ENCODE results near the gene COBL.
"Not testable (repeated sequence)": the region's sequence is repeated elsewhere in the genome, so short reads cannot be mapped to it uniquely, and the experiment has no call there.

COBL gene

DNA sequence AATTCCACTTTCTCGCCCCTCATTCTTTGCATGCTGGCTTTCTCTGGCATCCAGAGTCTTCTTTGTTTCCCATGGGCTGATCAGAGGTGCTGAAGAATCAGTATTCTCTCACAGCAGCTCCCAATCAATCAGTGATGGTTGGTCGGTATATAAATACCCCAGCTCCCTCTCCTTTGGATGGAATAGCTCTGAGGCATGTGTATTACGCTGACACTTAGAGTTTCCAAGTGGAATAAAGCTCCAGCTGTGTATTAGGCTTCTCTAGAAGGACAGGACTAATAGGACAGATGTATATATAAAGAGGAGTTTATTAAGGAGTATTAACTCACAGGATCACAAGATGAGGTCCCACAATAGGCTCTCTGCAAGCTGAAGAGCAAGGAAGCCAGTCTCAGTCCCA, 315.7 kb downstream of the COBL start:
- DNase-seq (ENCODE audit: low read depth in 3 of 3), result no peak

DNA sequence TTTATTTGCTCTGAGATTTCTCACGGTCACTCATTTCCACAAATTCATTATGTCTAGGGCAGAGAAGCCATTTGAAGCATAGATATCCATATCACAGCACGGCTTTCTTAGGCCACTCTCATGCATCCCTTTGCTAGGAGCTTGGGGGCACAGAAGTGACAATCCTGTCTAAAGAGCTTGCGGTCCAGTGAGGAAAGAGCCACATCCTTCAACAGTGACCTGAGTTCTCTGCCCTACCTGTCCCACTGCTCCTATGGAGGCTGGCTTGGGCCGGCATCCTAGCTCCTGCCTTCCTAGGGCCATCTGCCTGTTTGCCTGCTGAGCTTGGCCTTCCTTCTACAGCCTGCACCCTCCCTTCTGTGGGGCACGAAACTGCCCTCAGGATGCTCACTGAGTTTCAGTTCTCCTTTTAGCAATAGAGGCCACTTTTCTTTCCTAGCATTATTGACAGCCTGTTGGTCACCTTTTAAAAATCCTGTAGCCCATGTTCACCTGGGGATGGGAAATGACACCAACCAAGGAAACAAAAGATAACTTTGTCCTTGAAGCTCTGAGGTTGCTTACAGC, 321.8 kb downstream of the COBL start:
- no peak for DNase-seq (ENCODE audit: low read depth in 3 of 3)

DNA sequence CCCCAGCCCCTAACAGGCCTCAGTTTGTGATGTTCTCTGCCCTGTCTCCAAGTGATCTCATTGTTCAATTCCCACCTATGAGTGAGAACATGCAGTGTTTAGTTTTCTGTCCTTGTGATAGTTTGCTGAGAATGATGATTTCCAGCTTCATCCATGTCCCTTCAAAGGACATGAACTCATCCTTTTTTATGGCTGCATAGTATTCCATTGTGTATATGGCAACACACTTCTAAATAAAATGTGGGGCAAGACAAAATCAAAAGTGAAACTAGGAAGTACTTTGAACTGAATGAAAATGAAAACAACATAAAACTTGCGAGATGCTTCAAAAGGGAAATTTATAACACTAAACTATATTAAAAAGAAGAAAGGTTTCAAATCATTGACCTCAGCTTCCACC, 326.4 kb downstream of the COBL start:
- not testable (repeated sequence) for DNase-seq (ENCODE audit: low read depth in 3 of 3)

DNA sequence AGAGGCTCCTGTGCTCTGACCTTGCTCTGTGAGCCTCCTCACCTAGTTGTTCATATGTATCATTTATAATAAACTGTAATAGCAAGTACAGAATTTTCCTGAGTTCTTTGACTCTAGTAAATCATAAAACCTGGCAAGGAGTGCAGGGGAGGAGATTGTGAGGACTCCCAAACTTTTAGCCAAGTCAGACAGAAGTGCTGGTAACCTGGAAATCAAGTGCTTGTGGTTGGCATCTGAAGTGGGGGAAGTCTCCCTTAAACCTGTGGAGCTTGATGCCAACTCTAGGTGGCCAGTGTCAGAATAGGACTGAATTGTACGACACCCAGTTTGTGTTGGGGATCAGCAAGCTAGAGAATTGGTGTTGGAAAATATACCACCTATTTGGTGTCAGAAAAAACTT, 327.6 kb downstream of the COBL start:
- no peak for DNase-seq (ENCODE audit: low read depth in 3 of 3)

DNA sequence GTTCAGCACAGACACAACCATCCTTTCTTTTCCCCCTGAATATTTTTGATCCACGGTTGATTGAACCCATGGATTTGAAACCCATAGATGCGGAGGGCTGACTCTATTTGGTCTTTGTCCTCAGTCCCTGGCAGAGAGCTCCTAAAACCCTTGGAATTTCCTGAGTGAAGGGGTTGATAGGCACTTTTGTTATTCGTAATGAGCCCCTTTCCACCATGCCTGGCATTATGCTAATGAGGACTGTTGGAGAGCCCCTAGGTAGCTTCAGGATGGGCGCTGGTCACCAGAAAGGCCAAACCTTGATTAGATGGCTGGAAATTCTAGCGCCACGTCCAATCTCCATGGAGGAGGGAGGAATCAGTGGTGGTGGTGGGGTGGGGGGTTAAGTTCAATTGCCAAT, 328.1 kb downstream of the COBL start:
- DNase-seq (ENCODE audit: low read depth in 3 of 3), result no peak

DNA sequence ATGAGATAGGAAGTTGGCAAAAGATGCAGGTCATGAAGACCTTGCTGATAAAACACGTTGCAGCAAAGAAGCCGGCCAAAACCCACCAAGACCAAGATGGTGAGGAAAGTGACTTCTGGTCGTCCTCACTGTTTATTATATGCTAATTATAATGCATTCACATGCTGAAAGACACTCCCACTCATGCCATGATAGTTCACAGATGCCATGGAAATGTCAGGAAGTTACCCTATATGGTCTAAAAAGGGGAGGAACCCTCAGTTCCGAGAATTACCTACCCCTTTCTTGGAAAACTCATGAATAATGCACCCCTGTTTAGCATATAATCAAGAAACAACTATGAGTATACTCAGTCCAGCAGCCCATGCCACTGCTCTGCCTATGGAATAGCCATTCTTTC, 331.5 kb downstream of the COBL start:
- DNase-seq (ENCODE audit: low read depth in 3 of 3), result no peak

DNA sequence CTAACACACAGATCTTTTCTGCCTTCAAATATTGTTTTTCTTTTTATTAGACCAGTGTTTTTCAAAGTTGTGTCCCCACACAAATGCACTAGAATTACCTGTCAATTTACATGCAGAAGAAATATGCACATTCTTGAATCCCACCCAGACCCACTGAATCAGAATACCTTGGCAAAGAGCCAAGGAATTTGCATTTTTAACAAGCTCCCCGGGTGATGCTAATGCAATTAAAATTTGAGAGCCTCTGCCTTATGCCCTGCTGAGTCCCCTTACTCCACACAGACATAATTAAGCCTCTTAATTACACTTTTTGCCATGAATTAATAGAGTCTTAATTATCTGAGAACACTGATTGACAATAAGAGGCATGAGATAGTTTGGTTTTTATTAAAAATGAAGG, 332.8 kb downstream of the COBL start:
- no peak for DNase-seq (ENCODE audit: low read depth in 3 of 3)

DNA sequence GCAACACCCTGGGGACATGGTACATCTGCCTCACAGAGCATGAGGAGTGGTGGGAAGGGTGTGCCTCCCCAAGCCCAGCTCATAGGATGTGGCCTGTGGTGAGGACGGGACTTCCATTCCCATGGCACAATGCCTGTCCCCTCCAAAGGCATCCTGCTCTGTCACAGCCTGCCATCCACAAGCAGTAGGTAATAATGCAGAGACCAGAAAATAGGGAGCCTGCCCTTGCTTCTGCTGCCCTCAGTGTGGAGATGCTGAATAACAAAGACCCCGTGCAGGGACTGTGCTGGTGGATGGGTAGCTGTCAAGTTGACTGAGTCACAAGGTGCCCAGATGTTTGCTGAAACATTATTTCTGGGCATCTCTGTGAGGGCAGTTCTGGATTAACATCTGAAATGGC, 334.0 kb downstream of the COBL start:
- DNase-seq (ENCODE audit: low read depth in 3 of 3), result no peak

DNA sequence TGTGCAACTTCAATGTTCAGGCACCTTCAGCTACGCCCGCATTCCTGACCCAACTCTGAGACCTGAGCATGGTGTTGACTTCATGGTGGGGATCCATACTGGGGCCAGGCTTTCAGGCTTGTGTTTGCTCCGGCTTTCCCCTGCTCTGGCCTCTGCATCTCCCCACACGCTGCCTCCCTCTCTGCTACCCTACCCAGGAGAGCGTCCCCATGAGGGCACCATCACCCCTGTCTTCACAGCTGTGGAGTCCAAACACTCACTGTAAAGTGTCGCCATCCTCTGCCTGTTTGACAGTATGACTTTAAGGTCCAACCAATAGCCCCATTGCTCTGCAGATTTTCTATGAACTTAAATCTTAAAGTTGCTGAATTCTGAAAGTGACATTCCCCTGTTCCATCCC, 334.9 kb downstream of the COBL start:
- no peak for DNase-seq (ENCODE audit: low read depth in 3 of 3)

DNA sequence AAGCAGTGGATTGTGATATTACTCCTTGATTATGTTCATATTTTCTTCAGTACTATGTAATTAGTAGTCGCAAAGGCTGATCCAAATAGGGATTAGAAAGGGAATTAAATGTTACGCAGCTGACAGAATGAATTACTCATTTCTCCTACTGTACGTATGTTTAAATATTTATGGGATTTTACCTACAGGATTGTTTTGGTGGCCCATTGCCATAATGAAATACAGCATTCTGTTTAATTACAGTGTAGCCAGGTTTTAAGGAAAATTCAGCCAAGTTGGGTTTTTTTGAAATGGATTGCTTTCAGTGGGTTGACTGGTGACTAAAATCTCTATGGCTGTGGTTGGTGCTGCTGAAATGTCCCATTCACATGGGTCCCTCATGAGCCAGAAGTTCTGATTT, 336.2 kb downstream of the COBL start:
- no peak for DNase-seq (ENCODE audit: low read depth in 3 of 3)

DNA sequence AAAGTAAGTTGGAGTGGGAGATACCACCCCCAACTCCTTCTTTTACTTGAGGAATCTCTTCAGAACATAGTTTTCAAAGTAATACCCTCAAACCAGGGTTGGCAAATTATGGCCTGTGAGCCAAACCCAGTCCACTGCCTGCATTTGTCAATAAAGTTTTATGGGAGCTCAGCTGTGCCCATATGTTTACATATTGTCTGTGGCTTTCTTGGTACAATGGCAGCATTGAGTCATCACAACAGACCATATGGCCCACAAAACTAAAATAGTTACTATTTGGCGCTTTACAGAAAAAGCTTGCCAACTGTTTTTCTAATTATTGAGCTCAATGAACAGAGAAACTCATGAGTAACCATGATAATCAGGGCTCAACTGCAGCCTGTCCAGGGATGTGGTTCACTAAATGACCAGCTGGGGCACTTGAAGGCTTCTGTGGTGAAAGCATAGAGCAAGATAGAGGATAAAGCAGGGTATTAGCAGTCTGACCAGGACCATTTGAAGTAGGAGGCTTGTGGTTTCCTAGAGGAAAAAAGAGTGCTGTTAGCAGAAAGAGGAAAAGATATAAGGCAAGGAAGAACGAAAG, 337.9 kb downstream of the COBL start:
- DNase-seq (ENCODE audit: low read depth in 3 of 3), result no peak

DNA sequence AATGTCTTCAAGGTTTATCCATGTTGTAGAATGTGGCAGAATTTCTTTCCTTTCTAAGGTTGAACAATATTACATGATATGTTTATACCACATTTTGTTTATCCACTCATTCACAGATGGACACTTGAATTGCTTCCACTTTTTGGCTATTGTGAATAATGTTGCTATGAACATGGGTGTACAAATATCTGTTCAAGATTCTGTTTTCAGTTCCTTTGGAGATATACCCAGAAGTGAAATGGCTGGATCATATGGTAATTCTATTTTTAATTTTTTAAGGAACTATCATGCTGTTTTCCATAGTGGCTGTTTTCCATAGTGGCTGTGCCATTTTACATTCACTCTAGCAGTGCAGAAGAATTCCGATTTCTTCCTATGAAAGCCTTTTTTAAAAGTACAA, 339.2 kb downstream of the COBL start:
- DNase-seq (ENCODE audit: low read depth in 3 of 3), result no peak

DNA sequence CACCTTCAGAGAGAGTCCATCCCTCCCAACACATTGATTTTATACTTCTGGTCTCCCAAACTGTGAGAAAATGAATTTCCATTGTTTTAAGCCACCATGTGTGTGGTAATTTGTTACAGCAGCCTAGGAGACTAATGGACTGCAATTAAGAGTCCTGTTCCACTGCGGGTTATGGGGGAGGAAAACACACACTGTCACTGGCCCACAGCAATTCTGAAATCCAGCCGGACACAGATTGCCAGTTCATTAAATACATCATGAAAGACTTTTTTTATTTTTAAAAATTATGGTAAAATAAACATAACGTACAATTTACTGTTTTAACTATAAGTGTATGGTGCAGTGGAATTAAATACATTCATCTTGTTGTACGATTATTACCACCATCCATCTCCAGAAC, 340.5 kb downstream of the COBL start:
- no peak for DNase-seq (ENCODE audit: low read depth in 3 of 3)

DNA sequence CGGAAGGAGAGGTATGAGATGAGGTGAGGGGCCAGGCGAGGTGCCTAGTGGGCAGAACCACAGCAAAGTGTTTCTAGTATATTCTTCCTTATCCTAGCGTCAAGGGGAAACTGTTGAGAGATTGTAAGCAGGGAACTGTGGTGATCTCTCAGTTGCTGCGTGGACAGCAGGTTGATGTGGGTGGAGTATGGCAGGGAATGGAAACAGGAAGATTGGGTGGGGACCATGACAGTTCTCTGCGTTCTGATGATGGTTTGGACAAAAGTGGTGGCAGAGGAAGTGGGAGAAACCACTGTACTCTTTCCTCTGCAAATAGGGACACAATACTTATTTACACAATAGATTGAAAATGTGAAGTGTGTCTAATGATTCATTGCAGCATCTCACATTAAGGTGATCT, 342.4 kb downstream of the COBL start:
- no peak for DNase-seq (ENCODE audit: low read depth in 3 of 3)

DNA sequence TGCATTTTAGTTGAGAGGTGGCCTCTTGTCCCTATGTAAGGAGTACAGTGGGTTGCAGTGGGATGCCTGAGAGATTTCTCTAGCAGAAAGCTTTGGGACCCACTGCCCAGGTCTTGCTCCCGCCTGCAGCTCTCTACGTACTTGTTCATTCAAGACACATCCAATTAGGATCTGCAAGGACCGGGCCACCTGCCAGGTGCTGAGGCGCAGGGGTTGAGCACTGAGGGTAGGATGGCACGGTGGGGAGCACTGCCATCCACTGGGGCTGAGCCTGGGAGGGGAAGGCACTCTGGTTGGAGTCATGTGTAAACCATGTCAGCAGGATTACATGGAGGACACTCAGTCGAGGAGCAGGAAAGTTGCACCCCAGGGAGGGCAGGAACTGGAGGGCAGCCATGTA, 342.8 kb downstream of the COBL start:
- DNase-seq (ENCODE audit: low read depth in 3 of 3), result no peak

DNA sequence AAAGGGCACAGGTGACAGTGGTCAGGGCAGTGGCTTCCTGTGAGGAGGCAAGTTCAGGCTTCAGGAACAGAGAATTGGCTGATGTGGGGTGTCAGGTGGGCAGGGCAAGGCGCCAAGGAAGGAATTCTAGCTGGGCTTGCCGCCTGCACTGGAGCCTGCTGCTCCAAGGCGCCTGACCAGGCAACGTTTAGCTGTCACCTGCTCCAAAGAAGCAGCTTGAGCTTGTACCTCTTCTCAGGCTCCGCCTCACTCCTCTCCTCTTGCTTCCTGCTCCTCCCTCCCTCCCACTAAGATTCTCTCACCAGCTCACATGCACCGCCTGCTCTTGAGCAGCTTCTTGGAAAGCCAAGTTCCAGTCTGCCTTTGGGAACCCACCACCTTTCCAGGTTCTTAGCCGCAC, 346.5 kb downstream of the COBL start:
- no peak for DNase-seq (ENCODE audit: low read depth in 3 of 3)
